Liver (tissue), 2 donors: ENCODE results near the gene FAM171A1.

Experiments used
- RAD21 ChIP-seq, 2 donors: IDR thresholded peaks; 2 replicates each; pipeline ENCODE4 v1.6.1; 2016; ENCODE audit warnings: antibody characterized with exemption in 2 of 2, mild to moderate bottlenecking in 2 of 2
- TF ChIP-seq, protein P1 (sequence below): IDR thresholded peaks from 2 replicates; pipeline ENCODE4 v1.6.1; 2016; ENCODE audit warnings: antibody characterized with exemption, mild to moderate bottlenecking
- donor health status: healthy.

DNA sequence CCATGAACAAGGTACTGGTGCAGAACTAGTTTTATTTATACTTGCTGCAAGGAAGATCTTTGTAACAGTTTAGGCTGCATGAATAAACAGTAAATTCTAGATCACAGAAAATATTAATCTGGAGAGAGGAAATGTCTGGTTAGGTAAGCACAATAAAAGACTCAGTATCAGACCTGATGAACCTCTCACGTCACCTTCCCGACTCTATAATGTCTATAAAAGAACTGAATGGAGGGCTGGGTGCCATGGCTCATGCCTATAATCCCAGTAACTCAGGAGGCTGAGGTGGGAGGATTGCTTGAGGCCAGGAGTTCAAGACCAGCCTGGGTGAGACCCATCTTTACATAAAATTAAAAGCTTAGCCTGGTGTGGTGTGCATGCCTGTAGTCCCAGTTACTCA is 65.9 kb downstream of the FAM171A1 start:
- TF ChIP-seq, protein P1, sequence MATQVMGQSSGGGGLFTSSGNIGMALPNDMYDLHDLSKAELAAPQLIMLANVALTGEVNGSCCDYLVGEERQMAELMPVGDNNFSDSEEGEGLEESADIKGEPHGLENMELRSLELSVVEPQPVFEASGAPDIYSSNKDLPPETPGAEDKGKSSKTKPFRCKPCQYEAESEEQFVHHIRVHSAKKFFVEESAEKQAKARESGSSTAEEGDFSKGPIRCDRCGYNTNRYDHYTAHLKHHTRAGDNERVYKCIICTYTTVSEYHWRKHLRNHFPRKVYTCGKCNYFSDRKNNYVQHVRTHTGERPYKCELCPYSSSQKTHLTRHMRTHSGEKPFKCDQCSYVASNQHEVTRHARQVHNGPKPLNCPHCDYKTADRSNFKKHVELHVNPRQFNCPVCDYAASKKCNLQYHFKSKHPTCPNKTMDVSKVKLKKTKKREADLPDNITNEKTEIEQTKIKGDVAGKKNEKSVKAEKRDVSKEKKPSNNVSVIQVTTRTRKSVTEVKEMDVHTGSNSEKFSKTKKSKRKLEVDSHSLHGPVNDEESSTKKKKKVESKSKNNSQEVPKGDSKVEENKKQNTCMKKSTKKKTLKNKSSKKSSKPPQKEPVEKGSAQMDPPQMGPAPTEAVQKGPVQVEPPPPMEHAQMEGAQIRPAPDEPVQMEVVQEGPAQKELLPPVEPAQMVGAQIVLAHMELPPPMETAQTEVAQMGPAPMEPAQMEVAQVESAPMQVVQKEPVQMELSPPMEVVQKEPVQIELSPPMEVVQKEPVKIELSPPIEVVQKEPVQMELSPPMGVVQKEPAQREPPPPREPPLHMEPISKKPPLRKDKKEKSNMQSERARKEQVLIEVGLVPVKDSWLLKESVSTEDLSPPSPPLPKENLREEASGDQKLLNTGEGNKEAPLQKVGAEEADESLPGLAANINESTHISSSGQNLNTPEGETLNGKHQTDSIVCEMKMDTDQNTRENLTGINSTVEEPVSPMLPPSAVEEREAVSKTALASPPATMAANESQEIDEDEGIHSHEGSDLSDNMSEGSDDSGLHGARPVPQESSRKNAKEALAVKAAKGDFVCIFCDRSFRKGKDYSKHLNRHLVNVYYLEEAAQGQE: no peak
- TF ChIP-seq RAD21 (IDR thresholded peaks at IDR 0.05): no peak
